GM21447 (cell line): ENCODE measurements around the gene ACOD1.
"Not testable (repeated sequence)": the region's sequence is repeated elsewhere in the genome, so short reads cannot be mapped to it uniquely, and the experiment has no call there.

Experiments
- ATAC-seq: cut with Tn5 transposase; IDR thresholded peaks from one replicate; pipeline ENCODE4 v1.9.1; 2021; ENCODE audit not compliant: unreplicated experiment

Gene ACOD1

GRCh38 chr13:76948149-76948548, at the start of gene ACOD1:
Gene ACOD1, plus strand, starts transcription at chr13:76948511. Its CDS starts 48 bp downstream, at chr13:76948559.
- ATAC-seq = no peak

- ATAC-seq = not testable (repeated sequence)
These were observed 49.2 kb upstream of the ACOD1 start for GRCh38 chr13:76899066-76899465.

GRCh38 chr13:76903544-76904162, 44.7 kb upstream of the ACOD1 start:
- ATAC-seq = peak; percentile 87

- no peak for ATAC-seq
These were observed 43.8 kb upstream of the ACOD1 start for GRCh38 chr13:76904507-76904906.

- no peak for ATAC-seq
These were observed 35.8 kb upstream of the ACOD1 start for GRCh38 chr13:76912476-76912875.

- no peak for ATAC-seq
These were observed 34.4 kb upstream of the ACOD1 start for GRCh38 chr13:76913898-76914297.

GRCh38 chr13:76917095-76917494, 31.2 kb upstream of the ACOD1 start:
- ATAC-seq = no peak

GRCh38 chr13:76917755-76918481, 30.4 kb upstream of the ACOD1 start:
- ATAC-seq = not testable (repeated sequence)

GRCh38 chr13:76921516-76921915, 26.8 kb upstream of the ACOD1 start:
- ATAC-seq = no peak

- ATAC-seq = no peak
These were observed 23.2 kb upstream of the ACOD1 start for GRCh38 chr13:76925115-76925514.

GRCh38 chr13:76927955-76928354, 20.4 kb upstream of the ACOD1 start:
- no peak for ATAC-seq

GRCh38 chr13:76928456-76928855, 19.9 kb upstream of the ACOD1 start:
- no peak for ATAC-seq

- ATAC-seq = no peak
These were observed 19.0 kb upstream of the ACOD1 start for GRCh38 chr13:76929320-76929719.

GRCh38 chr13:76929851-76930374, 18.4 kb upstream of the ACOD1 start:
- ATAC-seq = no peak

- ATAC-seq = no peak
These were observed 16.2 kb upstream of the ACOD1 start for GRCh38 chr13:76932076-76932475.

GRCh38 chr13:76934671-76935070, 13.6 kb upstream of the ACOD1 start:
- no peak for ATAC-seq

GRCh38 chr13:76936763-76937162, 11.5 kb upstream of the ACOD1 start:
- ATAC-seq = no peak

- no peak for ATAC-seq
These were observed 11.0 kb upstream of the ACOD1 start for GRCh38 chr13:76937281-76937820.

- ATAC-seq = no peak
These were observed 9.1 kb upstream of the ACOD1 start for GRCh38 chr13:76939215-76939614.

GRCh38 chr13:76942363-76942762, 5.9 kb upstream of the ACOD1 start:
- ATAC-seq = no peak

GRCh38 chr13:76943646-76944045, 4.7 kb upstream of the ACOD1 start:
- no peak for ATAC-seq

- ATAC-seq = no peak
These were observed 3.9 kb upstream of the ACOD1 start for GRCh38 chr13:76944456-76944855.
